ENCODE results near the gene TNPO3. TPM values are rescaled to one million over a fixed set of nuclear protein-coding genes. Genes with fewer than 3 reads are reported as not detected.

TNPO3 gene
- total RNA-seq, 6 experiments from 2014 or later = 15.2 to 30.2 (median 22.2) TPM

- 83% methylated on average over 7 of the region's 9 CpGs for WGBS (ENCODE audit: insufficient coverage, low coverage, low lambda C conversion rate, missing lambda C conversion rate)
- Histone ChIP-seq H3K9me3 (no peaks in the 10 kb centered on the region), H3K4me3 (no peak overlapping the region), H3K4me1 (no peaks in the 10 kb centered on the region), H3K36me3 (peaks cover 0 to 56% (median 17%) of the 10 kb centered on the region in 4 donors), H3K27ac (no peak overlapping the region), H3K27me3 (no peaks in the 10 kb centered on the region)
- intact Hi-C loops (cut with DNase I) = no loop called here
- no peak for DNase-seq
- ATAC-seq = no peak
- TF ChIP-seq POLR2A (IDR thresholded peaks at IDR 0.05) (no peak), CTCF (IDR thresholded peaks at IDR 0.05) (no peak)
These were observed 65.0 kb downstream of the TNPO3 start for GRCh38 chr7:128989961-128990360.

GRCh38 chr7:128988372-128988771 lies 66.5 kb downstream of the TNPO3 start:
- intact Hi-C loops (cut with DNase I) = no loop called here
- TF ChIP-seq CTCF (IDR thresholded peaks at IDR 0.05) (no peak), POLR2A (IDR thresholded peaks at IDR 0.05) (no peak)
- ATAC-seq (no peak), DNase-seq (no peak)
- H3K27me3 ChIP-seq = no peaks in the 10 kb centered on the region
- H3K36me3 ChIP-seq = peaks cover 0 to 72% (median 16%) of the 10 kb centered on the region in 4 donors
- H3K4me3 ChIP-seq = no peak overlapping the region
- no peak overlapping the region for H3K27ac ChIP-seq
- no peaks in the 10 kb centered on the region for H3K9me3 ChIP-seq
- H3K4me1 ChIP-seq = no peaks in the 10 kb centered on the region

- TF ChIP-seq POLR2A (IDR thresholded peaks at IDR 0.05) = no peak
- TF ChIP-seq CTCF (IDR thresholded peaks at IDR 0.05) = no peak
- no peaks in the 10 kb centered on the region for H3K4me1 ChIP-seq
- ATAC-seq (no peak), DNase-seq (no peak)
- H3K9me3 ChIP-seq = no peaks in the 10 kb centered on the region
- intact Hi-C loops (cut with DNase I) = no loop called here
- no peak overlapping the region for H3K4me3 ChIP-seq
- 69% methylated on average over 3 of the region's 3 CpGs for WGBS (ENCODE audit: insufficient coverage, low coverage, low lambda C conversion rate, missing lambda C conversion rate)
- no peak overlapping the region for H3K27ac ChIP-seq
- H3K27me3 ChIP-seq = no peaks in the 10 kb centered on the region
- H3K36me3 ChIP-seq = peaks cover 0 to 83% (median 17%) of the 10 kb centered on the region in 4 donors
These were observed 68.3 kb downstream of the TNPO3 start for GRCh38 chr7:128986609-128987008.

GRCh38 chr7:128985660-128986059 lies 69.3 kb downstream of the TNPO3 start:
- intact Hi-C loops (cut with DNase I) = no loop called here
- Histone ChIP-seq H3K36me3 (peaks cover 0 to 84% (median 17%) of the 10 kb centered on the region in 4 donors), H3K27ac (no peak overlapping the region), H3K4me1 (no peaks in the 10 kb centered on the region), H3K27me3 (no peaks in the 10 kb centered on the region), H3K4me3 (no peak overlapping the region), H3K9me3 (no peaks in the 10 kb centered on the region)
- ATAC-seq (no peak), DNase-seq (no peak)
- TF ChIP-seq CTCF (IDR thresholded peaks at IDR 0.05) = no peak
- no peak for TF ChIP-seq POLR2A (IDR thresholded peaks at IDR 0.05)

- WGBS (ENCODE audit: insufficient coverage, low coverage, low lambda C conversion rate, missing lambda C conversion rate) = 86% methylated on average over 2 of the region's 2 CpGs
- Histone ChIP-seq H3K4me1 (no peaks in the 10 kb centered on the region), H3K4me3 (no peak overlapping the region), H3K27me3 (no peaks in the 10 kb centered on the region), H3K36me3 (peaks cover 0 to 95% (median 25%) of the 10 kb centered on the region in 4 donors), H3K27ac (no peak overlapping the region), H3K9me3 (no peaks in the 10 kb centered on the region)
- intact Hi-C loops (cut with DNase I) = no loop called here
- ATAC-seq (no peak), DNase-seq (no peak)
- no peak for TF ChIP-seq POLR2A (IDR thresholded peaks at IDR 0.05)
- no peak for TF ChIP-seq CTCF (IDR thresholded peaks at IDR 0.05)
These were observed 72.8 kb downstream of the TNPO3 start for GRCh38 chr7:128982105-128982504.

All from right lobe of liver (tissue), 6 donors.